COR-L47 (cell line): ENCODE data around the gene AZIN2.

Experiments used
- DNase-seq: peaks from one replicate; lab custom pipeline; 2025; lab: John Stamatoyannopoulos, UW

Gene AZIN2

GRCh38 chr1:33152685-33153432 lies 71.9 kb downstream of the AZIN2 start:
- no peak for DNase-seq

- no peak for DNase-seq
Measured at GRCh38 chr1:33153650-33154049, 72.7 kb downstream of the AZIN2 start.

DNA sequence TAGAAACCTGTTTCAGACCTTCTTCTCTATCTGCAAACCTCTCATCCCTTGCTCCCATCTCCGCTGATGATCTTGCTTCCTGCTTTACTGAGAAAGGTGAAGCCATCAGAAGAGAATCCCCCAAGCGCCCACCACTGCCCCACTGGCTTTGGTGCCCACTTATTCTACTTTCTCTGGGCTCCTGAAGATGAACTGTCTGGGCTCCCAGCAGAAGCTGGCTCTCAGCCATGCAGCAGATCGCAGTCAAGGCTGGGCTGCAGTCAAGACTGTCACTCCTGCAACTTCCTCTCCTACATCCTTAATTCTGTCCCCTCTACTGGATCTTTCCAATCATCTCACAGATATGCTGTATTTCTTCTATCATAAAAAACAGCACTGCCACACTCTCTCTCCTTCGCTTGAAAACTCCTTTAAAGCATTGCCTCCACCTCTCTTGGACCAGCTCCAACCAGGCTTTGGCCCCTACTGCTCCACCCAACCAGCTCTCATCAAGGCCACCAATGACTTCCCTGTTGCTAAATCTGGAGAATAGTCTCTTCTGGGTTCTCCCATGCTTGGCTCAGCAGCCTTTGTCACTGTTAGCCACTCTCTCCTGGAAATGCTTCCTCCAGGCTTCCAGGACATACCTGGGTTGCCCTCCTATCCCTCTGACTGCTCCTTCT lies 75.1 kb downstream of the AZIN2 start:
- DNase-seq: no peak

DNA sequence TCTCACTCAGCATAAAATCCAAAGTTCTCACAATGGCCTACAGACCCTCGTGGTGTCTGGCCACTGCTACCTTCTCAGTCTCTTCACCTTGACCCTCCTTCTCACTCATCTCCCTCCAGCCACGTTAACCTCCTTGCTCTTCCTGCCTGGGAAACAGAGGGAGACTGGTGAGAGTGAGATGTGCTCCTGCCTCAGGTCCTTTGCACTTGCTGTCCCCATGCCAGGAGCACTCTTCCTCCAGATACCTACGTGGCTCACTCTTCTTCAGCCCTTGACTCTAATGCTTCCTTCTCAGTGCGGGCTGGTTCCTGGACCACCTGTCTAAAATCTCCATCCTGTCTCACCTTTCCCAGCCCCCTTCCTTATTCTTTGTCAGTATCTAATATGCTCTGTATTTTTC lies 76.2 kb downstream of the AZIN2 start:
- no peak for DNase-seq

DNA sequence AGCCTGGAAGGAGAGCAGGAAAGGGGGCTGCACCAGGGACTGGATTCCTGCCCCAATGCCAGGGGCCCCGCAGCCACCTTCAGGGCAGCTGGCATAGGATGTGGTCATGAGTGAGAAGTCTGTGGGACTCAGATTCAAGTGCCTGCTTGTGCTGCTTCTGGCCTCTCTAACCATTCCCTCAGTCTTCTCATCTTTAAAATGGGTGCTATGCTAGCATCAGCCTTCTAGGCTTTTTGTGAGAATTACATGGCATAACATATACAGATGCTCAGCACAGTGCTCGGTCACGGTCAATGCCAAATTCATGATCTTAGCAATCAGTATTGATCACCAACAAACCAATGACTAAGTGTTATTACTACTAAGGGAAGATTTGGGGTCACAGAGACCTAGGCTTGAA lies 77.4 kb downstream of the AZIN2 start:
- no peak for DNase-seq

DNA sequence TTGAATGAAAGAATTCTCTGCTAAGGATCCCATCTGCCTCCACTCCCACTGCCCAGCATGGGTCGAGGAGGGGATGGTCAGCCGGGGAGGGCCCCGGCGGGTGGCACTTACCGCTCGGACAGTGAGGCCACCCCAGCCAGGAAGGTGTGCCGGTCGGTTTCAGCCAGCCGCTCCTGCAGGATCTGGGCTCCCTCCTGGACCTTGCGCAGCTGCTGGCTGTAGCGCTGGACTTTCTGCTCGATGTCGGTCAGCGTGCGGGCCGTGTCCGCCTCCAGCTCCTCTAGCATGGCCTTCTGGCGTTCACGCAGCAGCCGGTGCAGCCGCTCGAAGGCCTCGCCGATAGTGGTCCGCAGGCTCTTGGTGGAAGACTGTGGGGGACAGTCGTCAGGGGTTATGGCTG lies 78.6 kb downstream of the AZIN2 start:
- DNase-seq: no peak

DNA sequence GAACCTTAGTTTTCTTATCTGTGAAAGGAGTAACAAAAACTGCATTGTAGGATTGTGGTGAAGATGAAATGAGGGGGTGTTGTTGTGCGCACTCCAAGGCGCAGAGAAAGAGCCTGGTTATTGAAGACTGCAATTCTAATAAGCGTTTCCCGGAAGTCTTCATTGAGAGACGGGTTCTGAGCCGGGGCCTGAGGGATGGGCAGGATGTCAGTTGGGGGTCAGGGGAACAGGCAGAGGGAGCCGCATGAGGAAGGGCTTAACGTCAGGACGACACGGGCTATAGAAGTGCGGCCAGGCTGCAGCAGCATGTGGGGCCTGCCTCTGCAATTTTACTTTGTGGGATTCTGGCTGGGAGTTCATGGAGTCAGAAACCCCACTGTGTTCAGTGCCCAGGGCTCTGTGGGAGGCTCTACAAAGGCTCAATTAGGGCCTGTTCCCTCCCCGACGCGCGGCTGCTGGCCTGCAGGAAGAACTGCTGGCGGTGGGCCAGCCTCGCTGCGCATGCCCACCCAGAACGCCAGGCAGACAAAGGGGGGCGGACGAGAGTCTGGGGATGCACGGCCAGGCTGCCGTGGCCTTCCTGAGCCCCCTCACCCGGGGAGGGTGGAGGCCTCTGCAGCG lies 80.2 kb downstream of the AZIN2 start:
- peak; percentile 97 for DNase-seq

DNA sequence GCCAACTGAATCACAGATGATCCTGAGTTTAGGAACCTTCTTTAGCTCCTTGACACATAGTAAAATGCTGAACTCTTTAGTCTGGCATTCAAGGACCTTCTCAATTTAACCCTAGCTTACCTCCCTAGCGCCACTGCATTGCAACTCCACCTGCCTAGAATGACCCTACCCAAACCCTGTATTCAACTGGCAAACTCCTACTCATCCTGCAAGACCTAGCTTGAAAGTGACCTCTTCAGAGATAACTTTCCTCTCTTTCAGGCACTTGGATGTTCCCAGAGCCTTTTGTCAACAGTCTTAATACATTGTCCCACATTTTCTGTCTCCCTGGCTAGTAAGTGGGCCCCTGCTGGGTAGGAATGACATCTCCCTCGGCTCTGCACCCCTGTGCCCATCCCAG lies 81.2 kb downstream of the AZIN2 start:
- DNase-seq: no peak

- DNase-seq: no peak
Measured at GRCh38 chr1:33163621-33164519, 82.9 kb downstream of the AZIN2 start.

DNA sequence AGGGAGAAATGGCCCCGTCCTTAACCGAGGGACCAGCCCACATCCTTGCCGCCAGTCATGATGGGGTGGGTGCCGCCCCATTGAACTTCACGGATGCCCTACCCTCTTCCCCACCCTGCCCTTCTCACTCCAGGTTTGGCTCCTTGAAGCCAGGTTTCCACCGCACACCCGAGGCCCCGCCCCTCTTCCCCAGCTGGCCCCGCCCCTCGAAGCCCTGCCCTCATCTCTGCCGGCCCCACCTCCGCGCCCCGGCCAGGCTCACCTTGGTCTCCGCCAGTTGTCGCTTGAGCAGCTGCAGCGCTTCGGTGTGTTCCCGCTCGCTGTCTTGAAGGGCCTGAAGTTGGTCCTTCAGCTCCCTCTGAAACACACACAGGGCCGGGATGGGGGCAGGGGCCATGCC lies 84.3 kb downstream of the AZIN2 start:
- DNase-seq: no peak

- no peak for DNase-seq
Measured at GRCh38 chr1:33165809-33166208, 84.9 kb downstream of the AZIN2 start.

GRCh38 chr1:33167650-33168447 lies 86.9 kb downstream of the AZIN2 start:
- no peak for DNase-seq

GRCh38 chr1:33168556-33169289 lies 87.8 kb downstream of the AZIN2 start:
- DNase-seq: no peak

- DNase-seq: peak; percentile 15
Measured at GRCh38 chr1:33169290-33170055, 88.5 kb downstream of the AZIN2 start.
